MM.1S (cell line): ENCODE results near the gene DELE1.

Experiments
- CTCF ChIP-seq: fragments of 300-600 bp; sonication (generic); IDR thresholded peaks from 2 replicates; pipeline ENCODE4 v1.5.1; 2016; ENCODE audit warnings: antibody characterized with exemption, low read length, mixed read lengths
- EZH2 ChIP-seq: fragments of 300-600 bp; sonication (generic); optimal IDR thresholded peaks from 2 replicates; pipeline ENCODE3; 2017; ENCODE audit warnings: low read depth, mild to moderate bottlenecking, antibody characterized with exemption, low read length, mixed read lengths

GRCh38 chr5:141915881-141916336 is 7.8 kb upstream of the DELE1 start:
- TF ChIP-seq CTCF (peak; percentile 9; the same call in 1 of the 2 replicates), EZH2 (no peak)
